Fibroblast of skin of right quadriceps (primary cell): ENCODE results near the gene ERP29.
"Not testable (repeated sequence)": the region's sequence is repeated elsewhere in the genome, so short reads cannot be mapped to it uniquely, and the experiment has no call there.

Source experiments
- DNase-seq: peaks from one replicate; pipeline ENCODE4 v3.0.0-alpha.2; 2013

Gene ERP29

GRCh38 chr12:112004041-112004440, 9.2 kb upstream of the ERP29 start:
- no peak for DNase-seq

DNA sequence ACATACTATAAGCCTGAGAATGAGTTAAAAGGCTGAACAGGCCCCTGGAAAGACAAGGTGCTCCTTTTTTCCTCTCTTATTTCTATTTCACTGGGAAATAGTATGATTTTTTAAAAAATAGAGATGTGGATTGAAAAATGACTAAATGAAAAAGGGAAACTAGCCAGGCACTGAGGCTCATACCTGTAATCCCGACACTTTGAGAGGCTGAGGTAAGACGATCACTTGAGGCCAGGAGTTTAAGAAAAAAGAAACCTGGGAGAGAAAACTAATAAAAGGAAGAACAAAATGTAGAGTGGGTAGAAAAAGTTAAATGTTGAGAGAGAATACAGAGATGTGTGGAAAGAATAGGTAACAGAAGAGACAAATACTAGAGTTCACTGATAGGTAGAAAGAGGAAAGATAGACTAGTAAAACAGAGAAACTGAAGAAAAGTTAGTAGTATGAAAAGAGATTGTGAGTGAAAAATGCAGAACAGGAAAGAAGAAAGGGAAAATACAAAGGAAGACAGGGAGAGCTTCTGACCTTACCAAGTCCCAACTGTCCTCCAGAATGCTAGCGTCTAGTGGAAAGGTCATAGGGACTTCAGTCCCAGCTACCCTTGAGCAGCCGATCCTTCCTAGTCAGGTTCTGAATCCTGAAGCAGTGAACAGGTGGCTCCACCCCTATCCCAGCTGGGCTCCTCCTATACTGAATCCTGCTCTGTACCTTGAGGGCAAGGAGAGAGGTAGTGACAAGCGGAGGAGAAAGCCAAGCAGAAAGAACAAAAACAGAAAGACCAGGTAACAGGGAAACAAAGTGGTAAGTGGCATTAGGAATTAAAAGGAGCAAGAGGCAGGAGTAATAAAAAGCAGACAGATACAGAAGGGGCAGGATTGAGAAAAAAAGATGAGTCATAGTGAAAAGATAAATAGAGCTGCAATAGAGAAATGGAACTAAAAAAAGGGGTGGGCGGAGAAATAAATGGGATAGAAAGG, 7.5 kb upstream of the ERP29 start:
- no peak for DNase-seq

- no peak for DNase-seq
Measured at GRCh38 chr12:112007945-112008344, 5.3 kb upstream of the ERP29 start.

- no peak for DNase-seq
Measured at GRCh38 chr12:112008918-112009317, 4.3 kb upstream of the ERP29 start.

DNA sequence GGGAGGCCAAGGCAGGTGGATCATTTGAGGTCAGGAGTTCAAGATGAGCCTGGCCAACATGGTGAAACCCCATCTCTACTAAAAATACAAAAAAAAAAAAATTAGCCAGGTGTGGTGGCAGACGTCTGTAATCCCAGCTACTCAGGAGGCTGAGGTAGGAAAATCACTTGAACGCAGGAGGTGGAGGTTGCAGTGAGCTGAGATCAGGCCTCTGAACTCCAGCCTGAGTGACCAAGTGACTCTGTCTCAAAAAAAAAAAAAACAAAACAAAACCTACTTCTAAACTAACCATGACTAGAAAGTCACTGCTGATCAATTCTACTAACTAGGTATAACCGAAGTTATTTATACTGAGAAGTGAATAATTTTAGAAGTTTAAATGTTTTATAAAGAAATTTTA, 3.6 kb upstream of the ERP29 start:
- not testable (repeated sequence) for DNase-seq

- no peak for DNase-seq
Measured at GRCh38 chr12:112010415-112011344, 2.5 kb upstream of the ERP29 start.

GRCh38 chr12:112011685-112012084, 1.5 kb upstream of the ERP29 start:
- DNase-seq = no peak

DNA sequence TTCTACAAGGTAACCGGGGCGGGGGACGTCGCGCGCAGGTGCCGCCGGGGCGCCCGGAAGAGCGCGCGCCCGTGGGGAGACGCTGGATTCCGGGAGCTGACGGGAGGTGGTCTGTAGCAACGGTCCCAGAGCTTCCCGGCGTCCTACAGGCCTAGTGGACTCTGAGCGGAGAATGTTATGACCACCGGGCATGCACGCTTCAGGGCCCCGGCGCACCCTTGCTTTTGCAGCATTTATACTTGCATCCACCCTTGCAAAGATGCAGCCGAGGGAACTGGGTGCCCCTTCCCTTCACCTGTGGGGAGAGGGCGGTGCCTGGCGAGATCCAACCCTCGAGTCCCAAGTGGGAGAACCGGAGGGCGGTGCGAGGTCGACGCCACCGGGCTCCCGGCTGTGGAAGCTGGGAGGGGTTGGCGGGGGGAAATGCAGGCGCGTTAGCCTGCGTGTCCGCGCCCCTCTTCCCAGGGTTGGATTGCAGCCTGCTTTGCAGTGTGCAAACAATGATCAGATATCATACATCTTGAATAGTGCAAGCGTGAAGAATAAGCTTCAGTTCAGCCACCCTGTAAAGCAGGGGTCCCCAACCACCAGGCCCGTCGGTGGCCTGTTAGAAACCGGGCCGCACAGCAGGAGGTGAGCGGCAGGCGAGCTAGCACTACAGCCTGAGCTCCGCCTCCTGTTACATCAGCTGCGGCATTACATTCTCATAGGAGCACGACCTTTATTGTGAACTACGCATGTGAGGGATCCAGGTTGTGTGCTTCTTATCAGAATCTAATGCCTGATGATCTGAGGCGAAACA, 576 bp downstream of the ERP29 start:
- peak; percentile 76 for DNase-seq

- no peak for DNase-seq
Measured at GRCh38 chr12:112015938-112016337, 2.7 kb downstream of the ERP29 start.

- DNase-seq = no peak
Measured at GRCh38 chr12:112017041-112017440, 3.8 kb downstream of the ERP29 start.

GRCh38 chr12:112018571-112019237, 5.5 kb downstream of the ERP29 start:
- DNase-seq = peak; percentile 88

GRCh38 chr12:112020947-112021457, 7.8 kb downstream of the ERP29 start:
- DNase-seq = no peak

- no peak for DNase-seq
Measured at GRCh38 chr12:112022241-112023016, 9.2 kb downstream of the ERP29 start.

- no peak for DNase-seq
Measured at GRCh38 chr12:112023759-112024396, 10.7 kb downstream of the ERP29 start.

GRCh38 chr12:112025808-112026375, 12.7 kb downstream of the ERP29 start:
- DNase-seq = no peak

- no peak for DNase-seq
Measured at GRCh38 chr12:112029301-112029700, 16.1 kb downstream of the ERP29 start.

GRCh38 chr12:112031472-112031871, 18.2 kb downstream of the ERP29 start:
- DNase-seq = no peak

DNA sequence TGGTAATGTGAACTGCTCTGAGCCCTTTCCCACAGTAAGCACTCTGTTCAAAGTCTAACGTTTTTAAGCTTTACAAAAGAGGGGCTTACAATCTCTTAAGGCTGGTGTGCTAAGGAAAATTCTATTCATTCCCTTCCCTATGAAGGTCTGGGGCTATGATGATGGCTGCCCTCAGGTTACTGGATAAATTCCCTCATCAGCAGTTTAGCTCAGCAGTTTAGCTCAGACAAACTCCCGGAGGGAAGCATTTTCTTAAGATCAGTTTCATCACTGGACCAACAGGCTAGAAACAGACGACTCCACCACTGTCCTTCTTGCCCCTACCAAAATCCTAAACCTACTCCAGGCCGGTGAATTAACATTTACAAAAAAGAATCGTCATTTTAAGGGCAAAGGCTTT, 19.1 kb downstream of the ERP29 start:
- DNase-seq = no peak

DNA sequence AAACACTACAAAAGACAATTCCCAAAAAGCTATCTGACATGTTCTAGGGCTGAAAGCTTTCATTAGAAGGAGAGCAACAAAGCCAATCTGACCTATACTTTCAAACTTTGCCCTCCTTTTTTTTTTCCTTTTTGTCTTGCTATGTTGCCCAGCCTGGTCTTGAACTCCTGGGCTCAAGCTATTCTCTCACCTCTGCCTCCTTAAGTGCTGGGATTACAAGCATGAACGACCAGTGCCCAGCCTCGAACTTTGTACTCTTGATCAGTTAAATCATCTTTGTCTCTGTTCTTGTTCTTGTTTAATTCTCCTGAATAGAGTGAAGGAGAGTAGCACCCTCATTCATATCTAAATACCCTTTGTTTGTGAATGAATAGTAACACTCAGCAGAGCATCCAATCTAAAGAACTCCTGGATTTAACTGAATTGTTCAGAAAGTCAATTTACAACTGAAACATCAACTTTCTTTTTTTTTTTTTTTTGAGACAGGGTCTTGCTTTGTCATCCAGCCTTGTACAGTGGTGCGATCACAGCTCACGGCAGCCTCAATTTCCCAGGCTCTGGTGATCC, 22.1 kb downstream of the ERP29 start:
- no peak for DNase-seq

- not testable (repeated sequence) for DNase-seq
Measured at GRCh38 chr12:112036614-112037013, 23.4 kb downstream of the ERP29 start.
